NT2/D1 (cell line): ENCODE measurements around the gene ERC2.
A peak's percentile ranks its signal among the peaks of the same experiment; 100 is the strongest.

Experiments
- DNase-seq: peaks from one replicate; pipeline ENCODE4 v3.0.0-alpha.2; 2011; ENCODE audit warnings: low read depth, low spot score
- H3K27me3 ChIP-seq: 2 replicates; pipeline ENCODE4 v1.6.0; 2011; ENCODE audit warnings: mild to moderate bottlenecking; ENCODE audit not compliant: insufficient read length, insufficient read depth
- H3K36me3 ChIP-seq: 2 replicates; pipeline ENCODE4 v1.6.1; 2011; ENCODE audit warnings: mild to moderate bottlenecking, low read length, mixed read lengths; ENCODE audit not compliant: insufficient read depth, insufficient read length
- H3K4me1 ChIP-seq: 2 replicates; pipeline ENCODE4 v1.5.1; 2011; ENCODE audit not compliant: insufficient read depth, insufficient read length
- H3K4me3 ChIP-seq: 2 replicates; pipeline ENCODE4 v1.5.1; 2011; ENCODE audit warnings: low read depth; ENCODE audit not compliant: insufficient read length
- H3K9ac ChIP-seq: 2 replicates; pipeline ENCODE4 v1.6.0; 2011; ENCODE audit warnings: low read depth; ENCODE audit not compliant: insufficient read length
- H3K9me3 ChIP-seq: 2 replicates; pipeline ENCODE4 v1.5.1; 2011; ENCODE audit warnings: mild to moderate bottlenecking, low read length; ENCODE audit not compliant: insufficient read depth
- SUZ12 ChIP-seq: IDR thresholded peaks from 2 replicates; pipeline ENCODE4 v1.6.1; 2011; ENCODE audit not compliant: insufficient read length, insufficient read depth; ENCODE audit errors: extremely low read depth
- YY1 ChIP-seq: IDR thresholded peaks from 2 replicates; pipeline ENCODE4 v1.6.1; 2011; ENCODE audit not compliant: insufficient read length, insufficient read depth
- ZNF274 ChIP-seq: IDR thresholded peaks from 2 replicates; pipeline ENCODE4 v1.6.1; 2011; ENCODE audit warnings: mild to moderate bottlenecking, low read depth, low read length

ERC2 gene

DNA sequence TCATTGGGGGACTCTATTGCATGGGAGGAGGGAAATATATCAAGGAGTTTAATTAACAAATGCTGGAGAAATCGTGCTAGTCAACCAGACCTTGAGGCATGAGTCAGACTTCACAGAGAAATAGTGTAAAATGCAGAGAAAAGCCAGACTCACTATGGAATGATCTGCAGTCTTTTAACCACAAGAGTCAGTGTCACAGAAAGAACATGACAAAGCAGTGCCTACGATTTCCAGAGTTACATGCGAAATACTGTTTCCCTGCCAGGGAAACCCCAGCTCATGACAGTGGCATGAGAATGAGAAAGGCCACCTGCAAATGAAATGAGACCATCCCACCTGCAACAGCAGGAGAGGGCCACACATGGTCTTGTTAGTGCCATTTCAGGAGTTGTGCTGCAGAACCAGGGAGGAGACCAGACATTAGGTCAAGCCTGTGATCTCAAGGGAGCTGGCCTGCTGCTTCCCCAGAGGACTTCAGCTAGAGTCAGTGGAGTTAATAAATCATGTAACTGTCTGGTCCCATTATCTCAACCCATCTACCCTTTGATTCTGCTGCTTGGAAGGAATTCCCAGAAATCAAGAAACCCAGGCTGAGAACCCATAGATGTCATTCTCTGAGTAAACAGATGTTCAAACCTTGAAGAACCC lies 79.0 kb downstream of the ERC2 start:
- DNase-seq, result no peak
- Histone ChIP-seq H3K27me3 (no peaks in the 10 kb centered on the region), H3K4me3 (no peak overlapping the region), H3K9ac (no peak overlapping the region), H3K4me1 (no peaks in the 10 kb centered on the region), H3K36me3 (peaks cover 3% of the 10 kb centered on the region), H3K9me3 (no peaks in the 10 kb centered on the region)
- TF ChIP-seq SUZ12 (no peak), ZNF274 (no peak), YY1 (no peak)

DNA sequence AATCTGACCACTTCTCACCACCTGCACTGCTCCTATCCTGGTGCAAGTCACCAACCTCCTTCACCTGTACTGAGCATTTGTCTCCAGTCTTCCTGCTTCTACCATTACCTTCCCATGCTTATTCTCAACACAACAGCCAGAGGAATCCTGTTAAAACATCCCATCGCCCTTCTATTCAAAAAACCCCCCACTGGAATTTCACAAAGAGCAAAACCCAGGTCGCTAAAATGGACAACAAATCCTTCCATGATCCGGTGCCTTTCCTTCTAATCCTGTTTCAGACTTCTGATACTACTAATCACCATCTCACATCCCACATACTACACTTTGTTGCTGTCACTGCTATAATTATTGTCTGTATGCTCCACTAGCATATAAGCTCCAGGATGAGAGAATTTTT lies 85.2 kb downstream of the ERC2 start:
- H3K4me3 ChIP-seq, result no peak overlapping the region
- no peaks in the 10 kb centered on the region for H3K4me1 ChIP-seq
- no peak for DNase-seq
- peaks cover 1% of the 10 kb centered on the region for H3K36me3 ChIP-seq
- H3K9ac ChIP-seq, result no peak overlapping the region
- no peaks in the 10 kb centered on the region for H3K27me3 ChIP-seq
- no peaks in the 10 kb centered on the region for H3K9me3 ChIP-seq
- TF ChIP-seq ZNF274, result no peak
- no peak for TF ChIP-seq SUZ12
- no peak for TF ChIP-seq YY1

- DNase-seq, result no peak
- H3K4me3 ChIP-seq, result no peak overlapping the region
- H3K9ac ChIP-seq, result no peak overlapping the region
- no peak for TF ChIP-seq YY1
- no peak for TF ChIP-seq ZNF274
- no peak for TF ChIP-seq SUZ12
- peaks cover 7% of the 10 kb centered on the region; the same call in 1 of the 2 replicates for H3K9me3 ChIP-seq
- H3K36me3 ChIP-seq, result no peaks in the 10 kb centered on the region
- H3K27me3 ChIP-seq, result no peaks in the 10 kb centered on the region
- H3K4me1 ChIP-seq, result no peaks in the 10 kb centered on the region
Observed at GRCh38 chr3:56379723-56380287, 88.5 kb downstream of the ERC2 start.

DNA sequence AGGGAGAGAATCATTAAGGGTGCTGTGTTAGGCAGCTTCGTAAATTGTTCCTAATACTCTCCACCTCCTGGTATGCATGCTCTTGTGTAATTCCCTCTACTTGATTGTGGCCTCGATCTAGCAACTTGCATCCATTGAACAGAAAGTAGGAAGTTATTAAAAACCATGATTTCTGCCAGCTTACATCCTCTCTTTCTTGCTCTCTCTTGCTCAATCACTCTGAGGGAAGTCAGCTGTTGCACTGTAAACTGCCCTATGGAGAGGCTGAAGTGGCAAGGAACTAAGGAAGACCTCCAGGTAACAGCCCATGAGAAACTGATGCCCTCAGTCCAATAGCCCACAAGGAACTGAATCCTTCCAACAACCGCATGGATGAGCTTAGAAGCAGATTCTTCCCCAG lies 92.6 kb downstream of the ERC2 start:
- Histone ChIP-seq H3K36me3 (no peaks in the 10 kb centered on the region), H3K9ac (no peak overlapping the region), H3K27me3 (no peaks in the 10 kb centered on the region), H3K4me3 (no peak overlapping the region), H3K9me3 (peaks cover 7% of the 10 kb centered on the region; the same call in 1 of the 2 replicates), H3K4me1 (no peaks in the 10 kb centered on the region)
- DNase-seq, result no peak
- TF ChIP-seq SUZ12, result no peak
- TF ChIP-seq ZNF274, result no peak
- no peak for TF ChIP-seq YY1

- no peak overlapping the region for H3K9ac ChIP-seq
- TF ChIP-seq ZNF274 (no peak), YY1 (no peak), SUZ12 (no peak)
Observed at GRCh38 chr3:56373386-56373785, 94.9 kb downstream of the ERC2 start.

GRCh38 chr3:56370991-56371775 lies 97.1 kb downstream of the ERC2 start:
- Histone ChIP-seq H3K27me3 (no peaks in the 10 kb centered on the region), H3K4me1 (no peaks in the 10 kb centered on the region), H3K4me3 (no peak overlapping the region), H3K36me3 (no peaks in the 10 kb centered on the region), H3K9me3 (peaks cover 7% of the 10 kb centered on the region; the same call in 1 of the 2 replicates), H3K9ac (no peak overlapping the region)
- no peak for DNase-seq
- TF ChIP-seq YY1, result no peak
- TF ChIP-seq SUZ12, result no peak
- no peak for TF ChIP-seq ZNF274

More at GRCh38 chr3:56373386-56373785, 94.9 kb downstream of the ERC2 start:
- H3K36me3 ChIP-seq, result no peaks in the 10 kb centered on the region
- H3K4me1 ChIP-seq, result no peaks in the 10 kb centered on the region
- no peak overlapping the region for H3K4me3 ChIP-seq
- no peaks in the 10 kb centered on the region for H3K27me3 ChIP-seq
- peaks cover 7% of the 10 kb centered on the region; the same call in 1 of the 2 replicates for H3K9me3 ChIP-seq
- DNase-seq, result peak; percentile 74

- Histone ChIP-seq H3K4me3 (no peak overlapping the region), H3K9me3 (no peaks in the 10 kb centered on the region), H3K9ac (no peak overlapping the region), H3K4me1 (no peaks in the 10 kb centered on the region), H3K27me3 (no peaks in the 10 kb centered on the region), H3K36me3 (no peaks in the 10 kb centered on the region)
- DNase-seq, result no peak
- TF ChIP-seq YY1, result no peak
- no peak for TF ChIP-seq SUZ12
- no peak for TF ChIP-seq ZNF274
Observed at GRCh38 chr3:56369914-56370313, 98.4 kb downstream of the ERC2 start.
